Measurements from ENCODE around the gene ERBB4.

GRCh38 chr2:212441141-212441540 lies 97.5 kb downstream of the ERBB4 start:
- TF ChIP-seq, protein P1, sequence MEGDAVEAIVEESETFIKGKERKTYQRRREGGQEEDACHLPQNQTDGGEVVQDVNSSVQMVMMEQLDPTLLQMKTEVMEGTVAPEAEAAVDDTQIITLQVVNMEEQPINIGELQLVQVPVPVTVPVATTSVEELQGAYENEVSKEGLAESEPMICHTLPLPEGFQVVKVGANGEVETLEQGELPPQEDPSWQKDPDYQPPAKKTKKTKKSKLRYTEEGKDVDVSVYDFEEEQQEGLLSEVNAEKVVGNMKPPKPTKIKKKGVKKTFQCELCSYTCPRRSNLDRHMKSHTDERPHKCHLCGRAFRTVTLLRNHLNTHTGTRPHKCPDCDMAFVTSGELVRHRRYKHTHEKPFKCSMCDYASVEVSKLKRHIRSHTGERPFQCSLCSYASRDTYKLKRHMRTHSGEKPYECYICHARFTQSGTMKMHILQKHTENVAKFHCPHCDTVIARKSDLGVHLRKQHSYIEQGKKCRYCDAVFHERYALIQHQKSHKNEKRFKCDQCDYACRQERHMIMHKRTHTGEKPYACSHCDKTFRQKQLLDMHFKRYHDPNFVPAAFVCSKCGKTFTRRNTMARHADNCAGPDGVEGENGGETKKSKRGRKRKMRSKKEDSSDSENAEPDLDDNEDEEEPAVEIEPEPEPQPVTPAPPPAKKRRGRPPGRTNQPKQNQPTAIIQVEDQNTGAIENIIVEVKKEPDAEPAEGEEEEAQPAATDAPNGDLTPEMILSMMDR (IDR thresholded peaks at IDR 0.05) = no peak
- TF ChIP-seq POLR2A (IDR thresholded peaks at IDR 0.05) = no peak
